ENCODE measurements around the gene FKBP2.

FKBP2 gene

DNA sequence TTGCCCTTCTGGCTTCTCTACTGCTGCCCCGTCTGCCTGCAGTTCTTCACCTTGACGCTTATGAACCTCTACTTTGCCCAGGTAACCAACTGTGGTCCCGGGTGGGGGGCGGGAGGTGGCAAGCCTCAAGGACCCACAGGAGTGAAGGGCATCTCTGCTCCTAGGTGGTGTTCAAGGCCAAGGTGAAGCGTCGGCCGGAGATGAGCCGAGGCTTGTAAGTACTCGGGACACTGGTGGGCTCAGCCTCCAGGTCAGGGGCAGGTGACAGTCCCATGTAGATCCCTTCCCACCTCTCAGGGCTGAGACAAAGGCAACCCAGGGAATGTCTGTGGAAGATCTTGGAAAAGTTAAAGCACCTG is 45.9 kb downstream of the FKBP2 start:
- DNase-seq, result no peak

DNA sequence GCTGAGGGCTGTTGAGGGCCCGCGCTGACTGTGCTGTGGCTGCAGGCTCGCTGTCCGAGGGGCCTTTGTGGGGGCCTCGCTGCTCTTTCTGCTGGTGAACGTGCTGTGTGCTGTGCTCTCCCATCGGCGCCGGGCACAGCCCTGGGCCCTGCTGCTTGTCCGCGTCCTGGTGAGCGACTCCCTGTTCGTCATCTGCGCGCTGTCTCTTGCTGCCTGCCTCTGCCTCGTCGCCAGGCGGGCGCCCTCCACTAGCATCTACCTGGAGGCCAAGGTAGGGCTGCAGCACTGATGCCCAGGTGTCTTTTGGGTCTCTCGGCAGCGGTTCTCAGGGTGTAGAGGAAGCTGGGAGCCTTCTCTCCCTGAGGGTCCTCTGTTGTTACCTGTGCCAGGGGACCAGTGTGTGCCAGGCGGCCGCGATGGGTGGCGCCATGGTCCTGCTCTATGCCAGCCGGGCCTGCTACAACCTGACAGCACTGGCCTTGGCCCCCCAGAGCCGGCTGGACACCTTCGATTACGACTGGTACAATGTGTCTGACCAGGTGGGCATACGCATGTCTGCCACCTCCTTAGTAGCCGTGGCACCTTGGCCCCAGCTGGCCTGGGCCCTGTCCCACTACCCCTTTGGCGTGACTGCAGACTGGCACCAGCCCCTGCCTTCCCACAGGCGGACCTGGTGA is 46.9 kb downstream of the FKBP2 start:
- DNase-seq, result no peak

DNA sequence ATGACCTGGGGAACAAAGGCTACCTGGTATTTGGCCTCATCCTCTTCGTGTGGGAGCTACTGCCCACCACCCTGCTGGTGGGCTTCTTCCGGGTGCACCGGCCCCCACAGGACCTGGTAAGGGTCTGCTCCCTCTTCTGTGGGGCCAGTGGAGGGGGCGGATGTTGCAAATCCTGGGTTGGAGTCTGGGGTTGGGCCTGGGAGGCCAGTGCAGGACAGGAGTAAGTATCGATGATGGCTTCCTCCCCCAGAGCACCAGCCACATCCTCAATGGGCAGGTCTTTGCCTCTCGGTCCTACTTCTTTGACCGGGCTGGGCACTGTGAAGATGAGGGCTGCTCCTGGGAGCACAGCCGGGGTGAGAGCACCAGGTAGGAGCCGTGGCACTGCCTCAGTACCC is 47.5 kb downstream of the FKBP2 start:
- no peak for DNase-seq

DNA sequence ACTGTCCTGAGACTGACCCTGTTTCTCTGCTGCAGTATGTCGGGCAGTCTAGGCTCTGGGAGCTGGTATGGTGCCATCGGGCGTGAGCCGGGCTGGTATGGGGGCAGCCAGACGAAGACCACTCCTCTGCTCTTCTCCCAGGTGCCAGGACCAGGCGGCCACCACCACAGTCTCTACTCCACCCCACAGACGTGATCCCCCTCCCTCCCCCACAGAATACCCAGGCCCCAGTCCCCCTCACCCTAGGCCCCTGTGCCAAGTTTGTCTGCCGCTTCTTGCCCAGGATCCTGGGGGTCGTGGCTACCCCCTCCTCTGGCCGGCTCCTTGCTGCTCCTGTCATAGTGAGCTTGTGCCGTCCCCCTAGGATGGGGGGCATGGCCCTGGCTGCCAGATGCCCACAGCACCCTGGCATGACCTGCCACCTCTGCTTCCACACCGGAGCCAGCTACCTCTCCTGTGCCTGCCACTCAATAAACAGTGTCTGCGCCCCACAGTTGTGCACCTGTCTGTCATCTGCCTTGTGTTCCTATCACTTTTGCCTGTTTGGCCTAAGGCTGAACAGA is 48.2 kb downstream of the FKBP2 start:
- DNase-seq, result no peak

DNA sequence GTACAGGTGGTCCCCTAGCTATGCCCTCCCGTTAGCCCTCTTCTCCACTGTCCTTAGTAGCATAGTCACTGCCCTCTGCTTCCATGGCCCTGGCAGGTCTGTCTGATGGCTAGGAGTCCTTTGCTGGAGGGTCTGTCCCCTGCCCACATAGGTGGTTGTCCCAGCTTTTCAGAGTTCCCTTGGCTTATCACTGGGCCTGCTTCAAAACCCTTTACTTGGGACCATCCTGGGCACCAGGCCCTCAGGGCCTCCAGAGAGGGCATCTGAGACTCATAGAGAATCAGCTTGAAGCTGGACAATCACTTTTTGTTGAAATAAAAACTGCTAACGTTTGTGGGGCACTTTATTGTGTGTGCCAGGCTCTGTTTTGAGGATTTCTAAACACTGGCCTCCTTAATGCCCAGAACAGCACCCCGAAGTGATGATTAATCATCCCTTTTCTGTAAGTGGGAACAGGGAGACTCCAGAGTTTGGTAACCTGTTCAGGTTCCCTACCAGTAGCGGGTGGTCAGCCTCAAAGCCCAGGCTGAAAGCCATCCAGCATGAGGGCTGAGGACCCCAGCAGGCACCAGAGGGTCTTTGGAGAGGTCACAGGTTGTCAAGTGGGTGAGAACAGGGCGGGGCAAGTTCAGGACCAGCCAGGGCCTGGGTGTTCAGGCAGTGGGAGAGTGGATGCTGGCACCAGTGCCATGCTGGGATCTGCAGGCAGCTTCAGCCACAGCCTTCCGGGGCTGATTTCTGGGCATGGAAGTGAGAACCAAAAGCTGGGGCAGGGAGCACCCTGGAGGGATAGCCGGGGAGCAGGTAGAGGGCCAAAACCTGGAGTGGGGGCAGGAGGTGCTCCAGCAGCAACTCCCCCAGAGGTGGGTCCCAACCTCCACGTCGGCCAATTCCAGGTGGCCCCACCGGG is 49.7 kb downstream of the FKBP2 start:
- DNase-seq, result no peak

DNA sequence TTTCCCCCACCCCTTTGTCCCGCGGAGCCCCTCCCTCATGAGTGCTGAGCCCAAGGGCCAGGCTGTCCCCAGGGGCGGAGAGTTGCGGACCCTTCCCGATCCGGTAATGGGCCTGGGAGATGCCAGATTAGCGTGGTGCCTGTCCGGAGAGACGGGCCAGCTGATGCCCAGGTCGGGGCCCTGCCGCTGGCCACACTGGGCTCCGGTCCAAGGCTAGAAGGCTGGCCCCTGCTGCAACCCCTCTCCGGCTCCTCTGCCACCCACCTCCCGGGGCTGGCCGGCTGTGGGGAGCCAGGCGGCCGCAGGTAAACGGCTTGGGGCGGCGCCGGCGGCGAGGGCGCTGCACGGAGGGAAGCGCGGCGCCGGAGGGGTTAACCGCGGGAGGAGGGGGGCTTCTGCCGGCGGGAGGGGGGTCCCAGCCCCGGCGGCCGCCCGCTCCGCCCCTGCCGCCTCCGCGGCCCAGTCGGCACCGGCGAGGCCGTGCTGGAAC is 50.4 kb downstream of the FKBP2 start, which contains the start of gene KCNK4:
Gene KCNK4 (plus strand): TSS at position 41 of the 490 bp plus-strand sequence. CDS start 1,717 bp downstream, outside the sequence.
- no peak for DNase-seq

DNA sequence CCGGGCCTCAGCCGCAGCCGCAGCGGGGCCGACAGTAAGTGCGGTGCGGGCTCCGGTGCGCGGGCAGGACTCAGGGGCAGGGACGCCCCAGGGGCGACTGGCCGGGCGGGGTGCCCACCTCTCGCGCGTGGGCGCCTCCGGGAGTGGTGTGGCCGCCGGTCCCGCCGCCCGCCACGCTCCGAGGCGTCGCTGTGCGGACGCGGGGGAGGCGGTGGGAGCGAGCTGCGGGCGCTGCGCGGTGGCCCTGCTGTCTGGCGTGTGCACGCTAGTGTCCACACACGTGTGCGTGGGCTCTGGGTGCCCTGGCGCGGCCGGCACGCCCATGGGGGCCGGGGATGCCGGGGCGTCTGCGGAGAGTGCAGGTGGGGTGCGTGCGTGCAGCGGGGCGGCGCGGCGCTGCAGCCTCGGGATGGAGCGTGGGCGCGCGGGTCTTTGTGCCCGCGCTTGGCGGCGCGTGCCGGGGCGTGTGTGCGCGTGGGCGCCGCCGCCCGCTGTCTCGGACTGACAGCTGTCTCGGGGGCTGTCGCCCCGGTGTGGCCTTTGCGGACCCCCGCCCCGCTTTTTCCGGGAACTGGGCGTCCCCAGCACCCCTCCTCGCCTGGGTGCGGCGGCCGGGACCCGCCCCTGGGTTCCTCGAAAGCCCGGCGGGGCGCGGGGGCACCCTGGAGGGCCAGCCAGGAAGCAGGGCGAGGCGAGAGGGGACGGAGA is 51.0 kb downstream of the FKBP2 start:
- no peak for DNase-seq

DNA sequence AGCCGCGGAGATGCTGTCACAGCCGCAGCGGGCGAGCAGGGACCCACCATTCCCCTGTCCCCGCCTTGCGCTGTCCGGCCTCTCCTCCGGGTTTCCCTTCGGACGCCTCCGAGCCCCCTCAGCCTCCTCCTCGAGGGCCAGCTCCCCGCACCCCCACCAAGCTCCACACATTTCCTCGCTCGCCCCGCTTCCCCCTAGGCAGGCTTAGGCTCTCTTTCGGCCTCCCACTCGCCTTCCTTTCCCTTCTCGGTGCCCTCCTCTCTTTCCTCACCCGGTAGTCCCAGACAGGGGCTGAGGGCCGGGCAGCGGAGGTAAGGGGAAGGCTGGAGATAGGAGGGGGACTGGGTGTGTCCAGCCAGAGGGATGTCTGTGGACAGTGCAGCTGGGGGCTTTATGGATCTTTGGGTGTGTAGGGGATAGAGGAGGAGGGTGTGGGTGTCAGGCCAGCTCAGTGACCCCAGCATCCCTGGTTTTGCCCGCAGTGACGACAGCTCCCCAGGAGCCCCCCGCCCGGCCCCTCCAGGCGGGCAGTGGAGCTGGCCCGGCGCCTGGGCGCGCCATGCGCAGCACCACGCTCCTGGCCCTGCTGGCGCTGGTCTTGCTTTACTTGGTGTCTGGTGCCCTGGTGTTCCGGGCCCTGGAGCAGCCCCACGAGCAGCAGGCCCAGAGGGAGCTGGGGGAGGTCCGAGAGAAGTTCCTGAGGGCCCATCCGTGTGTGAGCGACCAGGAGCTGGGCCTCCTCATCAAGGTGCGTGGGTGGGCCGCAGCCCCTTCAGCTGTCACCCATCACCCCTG is 51.8 kb downstream of the FKBP2 start:
- DNase-seq, result no peak

All from fibroblast of upper back skin (primary cell).